Vagina (tissue), 2 donors: ENCODE results near the gene CDH18. TPM values are rescaled to one million over a fixed set of nuclear protein-coding genes. Genes with fewer than 3 reads are reported as not detected.
"Not testable (repeated sequence)": the region's sequence is repeated elsewhere in the genome, so short reads cannot be mapped to it uniquely, and the experiment has no call there.

Experiments used
- DNase-seq, 2 donors: peaks; one replicate each; pipeline ENCODE4 v3.0.0-alpha.2; 2017; ENCODE audit errors: extremely low spot score in 2 of 2
- H3K27ac ChIP-seq: fragments of 200-600 bp; sonication (generic); one replicate; pipeline ENCODE4 v1.5.1; 2019
- H3K27me3 ChIP-seq: fragments of 200-600 bp; sonication (generic); one replicate; pipeline ENCODE4 v1.5.1; 2019
- H3K36me3 ChIP-seq, 2 donors: fragments of 200-600 bp; sonication (generic); one replicate each; pipeline ENCODE4 v1.5.1; 2017 to 2019
- H3K4me1 ChIP-seq: fragments of 200-600 bp; sonication (generic); one replicate; pipeline ENCODE4 v1.5.1; 2019
- H3K4me3 ChIP-seq, 2 donors: fragments of 200-600 bp; sonication (generic); 1 replicate in 1 of 2; 2 replicates in 1 of 2; pipeline ENCODE4 v1.5.1; 2016 to 2019
- H3K9me3 ChIP-seq: fragments of 200-600 bp; sonication (generic); one replicate; pipeline ENCODE4 v1.5.1; 2019
- CTCF ChIP-seq, 3 experiments: fragments of 450-650 bp in 2 of 3; fragments of 200-600 bp in 1 of 3; sonication (generic) in 1 of 3; IDR thresholded peaks; one replicate each; pipeline ENCODE4 v1.5.1; 2017 to 2019; ENCODE audit warnings: antibody characterized with exemption in 3 of 3, mild to moderate bottlenecking in 2 of 3, moderate library complexity in 2 of 3
- POLR2A ChIP-seq, 2 donors: fragments of 450-650 bp; IDR thresholded peaks; one replicate each; pipeline ENCODE4 v1.6.1; 2017; ENCODE audit warnings: antibody characterized with exemption in 2 of 2, mild to moderate bottlenecking in 2 of 2, moderate library complexity in 2 of 2
- POLR2AphosphoS5 ChIP-seq, 2 donors: sonication (generic); formaldehyde crosslinking; IDR thresholded peaks; one replicate each; pipeline ENCODE4 v1.9.0; 2017; ENCODE audit warnings: antibody characterized with exemption in 2 of 2, mild to moderate bottlenecking in 2 of 2, low read depth in 1 of 2; ENCODE audit not compliant: insufficient read depth in 1 of 2
- intact Hi-C: fragments of 100-400 bp; cut with DNase I; formaldehyde crosslinking; loops from one replicate; pipeline ENCODE4 v1.15.1; 2023
- total RNA-seq: library from RNA; depleted of rRNA; stranded (reverse); fragments of >200 nt; gene quantifications from one replicate; pipeline ENCODE4 v1.2.3, GENCODE V29; 2016

The CDH18 gene
- total RNA-seq, 1 donor from 2014 or later = not detected

- H3K27ac ChIP-seq = no peak overlapping the region
- TF ChIP-seq CTCF (IDR thresholded peaks at IDR 0.05) = no peak
- no peak for TF ChIP-seq POLR2AphosphoS5 (IDR thresholded peaks at IDR 0.05; ENCODE audit: insufficient read depth in 1 of 2, low read depth in 1 of 2)
- no peak for TF ChIP-seq POLR2A (IDR thresholded peaks at IDR 0.05)
- H3K27me3 ChIP-seq = no peaks in the 10 kb centered on the region
- intact Hi-C loops = no loop called here
- no peaks in the 10 kb centered on the region for H3K4me1 ChIP-seq
- no peaks in the 10 kb centered on the region for H3K9me3 ChIP-seq
- no peak for DNase-seq
- H3K36me3 ChIP-seq = no peaks in the 10 kb centered on the region
- no peak overlapping the region for H3K4me3 ChIP-seq
Observed at GRCh38 chr5:19855453-19855852, 132.5 kb downstream of the CDH18 start.

GRCh38 chr5:19855031-19855430, 133.0 kb downstream of the CDH18 start:
- no peak overlapping the region for H3K27ac ChIP-seq
- H3K36me3 ChIP-seq = no peaks in the 10 kb centered on the region
- no peak overlapping the region for H3K4me3 ChIP-seq
- H3K27me3 ChIP-seq = no peaks in the 10 kb centered on the region
- no peaks in the 10 kb centered on the region for H3K4me1 ChIP-seq
- no peaks in the 10 kb centered on the region for H3K9me3 ChIP-seq
- intact Hi-C loops = no loop called here
- DNase-seq = no peak
- TF ChIP-seq POLR2A (IDR thresholded peaks at IDR 0.05) = no peak
- no peak for TF ChIP-seq CTCF (IDR thresholded peaks at IDR 0.05)
- TF ChIP-seq POLR2AphosphoS5 (IDR thresholded peaks at IDR 0.05; ENCODE audit: insufficient read depth in 1 of 2, low read depth in 1 of 2) = no peak

GRCh38 chr5:19853616-19854240, 134.3 kb downstream of the CDH18 start:
- Histone ChIP-seq H3K4me1 (no peaks in the 10 kb centered on the region), H3K27me3 (no peaks in the 10 kb centered on the region), H3K27ac (no peak overlapping the region), H3K4me3 (no peak overlapping the region), H3K36me3 (no peaks in the 10 kb centered on the region), H3K9me3 (no peaks in the 10 kb centered on the region)
- no peak for DNase-seq
- intact Hi-C loops = no loop called here
- TF ChIP-seq POLR2A (IDR thresholded peaks at IDR 0.05) = no peak
- TF ChIP-seq CTCF (IDR thresholded peaks at IDR 0.05) = no peak

GRCh38 chr5:19837536-19838174, 150.3 kb downstream of the CDH18 start:
- intact Hi-C loops = no loop called here
- H3K4me3 ChIP-seq = no peak overlapping the region
- TF ChIP-seq POLR2AphosphoS5 (IDR thresholded peaks at IDR 0.05; ENCODE audit: insufficient read depth in 1 of 2, low read depth in 1 of 2) = no peak
- TF ChIP-seq CTCF (IDR thresholded peaks at IDR 0.05) = no peak
- TF ChIP-seq POLR2A (IDR thresholded peaks at IDR 0.05) = no peak
- no peak overlapping the region for H3K27ac ChIP-seq
- no peaks in the 10 kb centered on the region for H3K9me3 ChIP-seq
- H3K36me3 ChIP-seq = no peaks in the 10 kb centered on the region
- no peak for DNase-seq
- H3K27me3 ChIP-seq = no peaks in the 10 kb centered on the region
- H3K4me1 ChIP-seq = no peaks in the 10 kb centered on the region

- H3K27me3 ChIP-seq = no peaks in the 10 kb centered on the region
- H3K4me3 ChIP-seq = no peak overlapping the region
- no peak for DNase-seq
- no peaks in the 10 kb centered on the region for H3K36me3 ChIP-seq
- no peak overlapping the region for H3K27ac ChIP-seq
- H3K9me3 ChIP-seq = no peaks in the 10 kb centered on the region
- no peaks in the 10 kb centered on the region for H3K4me1 ChIP-seq
- intact Hi-C loops = no loop called here
- TF ChIP-seq CTCF (IDR thresholded peaks at IDR 0.05) (no peak), POLR2A (IDR thresholded peaks at IDR 0.05) (no peak), POLR2AphosphoS5 (IDR thresholded peaks at IDR 0.05; ENCODE audit: insufficient read depth in 1 of 2, low read depth in 1 of 2) (no peak)
Observed at GRCh38 chr5:19835442-19835841, 152.6 kb downstream of the CDH18 start.

GRCh38 chr5:19812720-19813119, 175.3 kb downstream of the CDH18 start:
- DNase-seq, H3K4me3 ChIP-seq, intact Hi-C loops, H3K4me1 ChIP-seq, H3K27ac ChIP-seq, H3K9me3 ChIP-seq, H3K36me3 ChIP-seq, H3K27me3 ChIP-seq: not testable (repeated sequence)
